ENCODE data around the gene ZEB2. TPM values are rescaled to one million over a fixed set of nuclear protein-coding genes. Genes with fewer than 3 reads are reported as not detected.
"Not testable (repeated sequence)": the region's sequence is repeated elsewhere in the genome, so short reads cannot be mapped to it uniquely, and the experiment has no call there.

ZEB2 gene
- total and polyA plus RNA-seq, 12 donors = 29.0 to 226 (median 142) TPM

DNA sequence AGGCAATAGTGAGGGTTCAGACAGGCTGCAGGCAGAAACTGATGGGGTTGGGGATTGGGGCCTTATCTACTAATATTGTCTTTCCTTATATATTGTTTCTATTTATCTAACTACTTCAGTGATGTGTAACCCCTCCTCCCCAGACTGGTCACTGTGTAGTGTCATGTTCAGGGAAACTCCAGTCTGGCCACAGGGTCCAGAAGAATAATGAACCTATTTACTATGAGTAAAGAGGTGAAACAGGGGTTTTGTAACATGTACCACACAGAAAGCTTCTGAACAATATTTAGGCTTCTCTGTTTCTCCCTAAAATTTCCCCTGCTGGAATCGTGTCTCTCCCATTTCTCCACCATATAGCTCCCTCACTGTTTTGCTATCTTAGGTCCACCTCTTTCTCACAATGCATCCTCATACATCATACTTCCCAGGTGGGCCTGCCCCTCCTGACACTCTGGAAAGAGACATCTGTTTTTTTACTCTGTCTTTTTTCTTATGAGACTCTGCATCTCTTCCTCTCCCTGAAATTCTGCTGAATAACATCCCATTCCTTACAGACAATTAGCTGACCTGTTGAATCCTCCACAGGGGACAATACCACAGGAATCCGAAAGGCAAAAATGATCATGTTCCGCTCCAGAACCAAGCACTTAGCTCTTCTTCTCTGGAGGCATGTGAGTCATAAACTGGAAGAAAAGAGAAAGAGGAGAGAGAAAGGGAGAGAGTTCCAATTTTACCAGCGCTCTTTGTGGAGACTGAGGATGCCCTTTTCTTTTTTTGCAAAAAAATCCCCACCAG is 154.8 kb downstream of the ZEB2 start:
- intact Hi-C loops (cut with DNase I) = no loop called here
- no peak for DNase-seq
- no peak overlapping the region for H3K4me3 ChIP-seq
- H3K27me3 ChIP-seq = no peaks in the 10 kb centered on the region
- no peak overlapping the region for H3K27ac ChIP-seq
- 83 to 94% (median 92%) methylated on average over 4 of the region's 4 CpGs for WGBS, 4 donors
- no peaks in the 10 kb centered on the region for H3K36me3 ChIP-seq (replicated peaks in 1 of 2)
- H3K9me3 ChIP-seq (replicated peaks in 1 of 3) = no peaks in the 10 kb centered on the region
- peaks cover 0 to 11% of the 10 kb centered on the region in 2 donors for H3K4me1 ChIP-seq (replicated peaks in 1 of 2)
- TF ChIP-seq, protein P1, sequence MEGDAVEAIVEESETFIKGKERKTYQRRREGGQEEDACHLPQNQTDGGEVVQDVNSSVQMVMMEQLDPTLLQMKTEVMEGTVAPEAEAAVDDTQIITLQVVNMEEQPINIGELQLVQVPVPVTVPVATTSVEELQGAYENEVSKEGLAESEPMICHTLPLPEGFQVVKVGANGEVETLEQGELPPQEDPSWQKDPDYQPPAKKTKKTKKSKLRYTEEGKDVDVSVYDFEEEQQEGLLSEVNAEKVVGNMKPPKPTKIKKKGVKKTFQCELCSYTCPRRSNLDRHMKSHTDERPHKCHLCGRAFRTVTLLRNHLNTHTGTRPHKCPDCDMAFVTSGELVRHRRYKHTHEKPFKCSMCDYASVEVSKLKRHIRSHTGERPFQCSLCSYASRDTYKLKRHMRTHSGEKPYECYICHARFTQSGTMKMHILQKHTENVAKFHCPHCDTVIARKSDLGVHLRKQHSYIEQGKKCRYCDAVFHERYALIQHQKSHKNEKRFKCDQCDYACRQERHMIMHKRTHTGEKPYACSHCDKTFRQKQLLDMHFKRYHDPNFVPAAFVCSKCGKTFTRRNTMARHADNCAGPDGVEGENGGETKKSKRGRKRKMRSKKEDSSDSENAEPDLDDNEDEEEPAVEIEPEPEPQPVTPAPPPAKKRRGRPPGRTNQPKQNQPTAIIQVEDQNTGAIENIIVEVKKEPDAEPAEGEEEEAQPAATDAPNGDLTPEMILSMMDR (IDR thresholded peaks at IDR 0.05) = no peak
- no peak for TF ChIP-seq POLR2A (IDR thresholded peaks at IDR 0.05)

DNA sequence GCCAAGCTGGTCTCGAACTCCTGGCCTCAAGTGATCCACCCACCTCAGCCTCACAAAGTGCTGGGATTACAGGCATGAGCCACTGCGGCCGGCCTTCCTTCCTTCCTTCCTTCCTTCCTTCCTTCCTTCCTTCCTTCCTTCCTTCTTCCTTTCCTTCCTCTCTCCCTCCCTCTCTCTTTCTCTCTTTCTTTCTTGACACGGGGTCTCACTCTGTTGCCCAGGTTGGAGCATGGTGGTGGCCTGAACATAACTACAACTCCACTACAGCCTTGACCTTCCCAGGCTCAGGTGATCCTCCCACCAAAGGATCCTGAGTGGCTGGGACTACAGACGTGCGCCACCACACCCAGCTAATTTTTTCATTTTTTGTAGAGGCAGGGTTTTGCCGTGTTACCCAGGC is 155.7 kb downstream of the ZEB2 start:
- WGBS, 4 donors = 88 to 91% (median 90%) methylated on average over 7 of the region's 7 CpGs
- H3K36me3 ChIP-seq (replicated peaks in 1 of 2); H3K27me3 ChIP-seq; H3K4me3 ChIP-seq; H3K27ac ChIP-seq; H3K9me3 ChIP-seq (replicated peaks in 1 of 3); intact Hi-C loops (cut with DNase I); DNase-seq: not testable (repeated sequence)
- H3K4me1 ChIP-seq (replicated peaks in 1 of 2) = peaks cover 0 to 11% of the 10 kb centered on the region in 2 donors

DNA sequence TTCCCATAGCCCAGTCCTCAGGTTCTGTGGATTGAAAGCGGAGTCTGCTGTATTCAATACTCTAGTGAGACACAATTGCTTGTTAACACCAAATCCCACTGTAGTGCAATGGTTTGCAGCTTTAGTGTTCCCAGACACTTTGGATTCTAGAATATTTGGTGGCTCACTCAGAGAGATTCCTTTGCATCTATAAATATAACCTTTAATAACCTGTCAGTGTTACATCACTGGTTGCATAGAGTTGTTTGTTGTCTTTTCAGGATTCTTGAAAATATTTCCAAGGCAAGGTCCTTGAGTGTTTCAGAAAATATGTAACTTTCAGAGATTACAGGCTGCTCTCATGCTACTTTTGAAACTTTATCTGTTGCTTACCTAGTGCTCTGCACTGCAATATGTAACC is 157.5 kb downstream of the ZEB2 start:
- intact Hi-C loops (cut with DNase I) = no loop called here
- peaks cover 0 to 17% of the 10 kb centered on the region in 2 donors for H3K4me1 ChIP-seq (replicated peaks in 1 of 2)
- DNase-seq = no peak
- H3K27me3 ChIP-seq = no peaks in the 10 kb centered on the region
- H3K9me3 ChIP-seq (replicated peaks in 1 of 3) = no peaks in the 10 kb centered on the region
- H3K4me3 ChIP-seq = no peak overlapping the region
- no peak overlapping the region for H3K27ac ChIP-seq
- H3K36me3 ChIP-seq (replicated peaks in 1 of 2) = no peaks in the 10 kb centered on the region
- no peak for TF ChIP-seq POLR2A (IDR thresholded peaks at IDR 0.05)
- TF ChIP-seq, protein P1 (IDR thresholded peaks at IDR 0.05) = no peak
- 94 to 100% (median 96%) methylated on average over 1 of the region's 1 CpG for WGBS, 4 donors

DNA sequence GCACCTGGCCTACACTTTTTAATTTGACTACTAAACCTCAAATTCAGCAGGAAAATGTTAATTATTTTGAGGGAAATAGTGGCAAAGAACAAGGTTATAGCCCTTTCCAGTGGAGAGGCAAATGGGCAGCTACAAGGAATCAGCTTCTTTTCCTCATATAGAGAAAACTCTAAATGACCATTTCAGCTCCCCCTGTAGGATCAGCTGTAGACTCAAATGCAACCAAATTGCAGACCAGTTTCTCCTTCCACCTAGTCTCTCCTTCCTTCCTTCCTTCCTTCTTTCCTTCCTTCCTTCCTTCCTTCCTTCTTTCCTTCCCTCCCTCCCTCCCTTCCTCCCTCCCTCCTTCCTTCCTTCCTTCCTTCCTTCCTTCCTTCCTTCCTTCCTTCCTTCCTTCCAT is 158.2 kb downstream of the ZEB2 start:
- intact Hi-C loops (cut with DNase I) = no loop called here
- no peak for DNase-seq
- Histone ChIP-seq H3K9me3 (replicated peaks in 1 of 3) (no peaks in the 10 kb centered on the region), H3K4me1 (replicated peaks in 1 of 2) (peaks cover 0 to 12% of the 10 kb centered on the region in 2 donors), H3K4me3 (no peak overlapping the region), H3K36me3 (replicated peaks in 1 of 2) (no peaks in the 10 kb centered on the region), H3K27ac (no peak overlapping the region), H3K27me3 (no peaks in the 10 kb centered on the region)
- TF ChIP-seq, protein P1 (IDR thresholded peaks at IDR 0.05) = no peak

DNA sequence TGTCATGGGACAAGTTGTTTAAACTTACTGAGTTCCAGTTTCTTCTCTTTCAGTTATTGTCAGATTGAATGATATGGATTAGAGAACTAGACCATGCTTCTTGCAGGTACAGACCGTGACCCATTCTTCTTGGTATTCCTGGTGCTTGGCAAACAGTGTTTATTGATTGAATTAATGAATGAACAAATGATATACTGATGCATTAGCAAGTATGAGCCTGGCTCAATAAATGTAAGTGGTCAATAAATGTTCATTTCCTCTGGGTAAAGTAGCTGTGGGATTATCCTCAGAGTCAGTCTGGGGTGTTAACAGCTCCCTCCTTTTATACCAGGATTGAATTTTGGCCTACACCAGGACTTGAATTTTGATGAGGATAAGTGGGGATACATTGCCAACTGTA is 160.2 kb downstream of the ZEB2 start:
- H3K36me3 ChIP-seq (replicated peaks in 1 of 2) = no peaks in the 10 kb centered on the region
- H3K4me3 ChIP-seq = no peak overlapping the region
- no peaks in the 10 kb centered on the region for H3K9me3 ChIP-seq (replicated peaks in 1 of 3)
- intact Hi-C loops (cut with DNase I) = no loop called here
- DNase-seq = no peak
- TF ChIP-seq POLR2A (IDR thresholded peaks at IDR 0.05) = no peak
- TF ChIP-seq, protein P1 (IDR thresholded peaks at IDR 0.05) = no peak
- H3K27me3 ChIP-seq = no peaks in the 10 kb centered on the region
- 92 to 100% (median 99%) methylated on average over 1 of the region's 1 CpG for WGBS, 4 donors
- peak overlapping the region in 1 of 5 donors; percentile 61 for H3K27ac ChIP-seq
- H3K4me1 ChIP-seq (replicated peaks in 1 of 2) = peaks cover 0 to 19% of the 10 kb centered on the region in 2 donors

Measured in adrenal gland (tissue), 12 donors.